ENCODE data around the gene ASGR1. TPM values are rescaled to one million over a fixed set of nuclear protein-coding genes. Genes with fewer than 3 reads are reported as not detected.

The ASGR1 gene
- polyA plus RNA-seq, 3 donors = 82.0 to 126 (median 114) TPM

GRCh38 chr17:7146115-7146514 lies 33.1 kb downstream of the ASGR1 start:
- no peak for TF ChIP-seq CTCF (IDR thresholded peaks at IDR 0.05)
- Histone ChIP-seq H3K79me2 (ENCODE audit: insufficient read depth, low read length) (peaks cover 24% of the 10 kb centered on the region), H2AFZ (ENCODE audit: insufficient read depth, low read depth, low read length, poor library complexity, severe bottlenecking) (no peak overlapping the region), H3K4me1 (ENCODE audit: control insufficient read depth in 1 of 2, insufficient read depth in 2 of 2, low read length in 2 of 2) (peaks cover 10 to 24% of the 10 kb centered on the region in 2 donors), H3K36me3 (replicated peaks in 1 of 2; ENCODE audit: control insufficient read depth in 1 of 2, insufficient read depth in 2 of 2, low read length in 2 of 2) (peaks cover 14 to 30% of the 10 kb centered on the region in 2 donors), H3K4me2 (replicated peaks; ENCODE audit: extremely low read depth, low read length, poor library complexity, severe bottlenecking) (no peak overlapping the region), H3K27me3 (ENCODE audit: control insufficient read depth in 2 of 2, insufficient read depth in 2 of 2, low read length in 2 of 2) (no peaks in the 10 kb centered on the region), H3K27ac (ENCODE audit: low read depth in 1 of 2, low read length in 2 of 2) (no peak overlapping the region), H3K9me3 (replicated peaks in 1 of 2; ENCODE audit: control insufficient read depth in 1 of 2, insufficient read depth in 1 of 2, low read length in 2 of 2) (no peaks in the 10 kb centered on the region), H4K20me1 (ENCODE audit: insufficient read depth, low read length) (peaks cover 73% of the 10 kb centered on the region), H3K9ac (ENCODE audit: insufficient read depth, low read length, poor library complexity, severe bottlenecking) (no peak overlapping the region), H3K4me3 (replicated peaks in 1 of 3; ENCODE audit: low read depth in 2 of 3, low read length in 3 of 3) (no peak overlapping the region)
- intact Hi-C loops (cut with micrococcal nuclease) = no loop called here
- Mint-ChIP-seq H3K9me3 (peaks cover 0 to 4% (median 0%) of the 10 kb centered on the region in 7 donors), H3K36me3 (peaks cover 30 to 52% of the 10 kb centered on the region in 2 donors), H3K4me1 (peaks cover 37% of the 10 kb centered on the region), H3K27me3 (ENCODE audit: low read depth in 3 of 3) (peaks cover 0 to 5% (median 0%) of the 10 kb centered on the region in 3 donors), H3K27ac (peak overlapping the region in 1 of 7 donors; percentile 32), H3K4me3 (no peak overlapping the region)
- DNase-seq = no peak
- 95% methylated on average over 3 of the region's 6 CpGs for WGBS (ENCODE audit: insufficient coverage)

- no peak for TF ChIP-seq CTCF (IDR thresholded peaks at IDR 0.05)
- Histone ChIP-seq H3K4me1 (ENCODE audit: control insufficient read depth in 1 of 2, insufficient read depth in 2 of 2, low read length in 2 of 2) (peaks cover 23 to 40% of the 10 kb centered on the region in 2 donors), H3K36me3 (replicated peaks in 1 of 2; ENCODE audit: control insufficient read depth in 1 of 2, insufficient read depth in 2 of 2, low read length in 2 of 2) (peaks cover 25 to 42% of the 10 kb centered on the region in 2 donors), H3K79me2 (ENCODE audit: insufficient read depth, low read length) (peaks cover 43% of the 10 kb centered on the region), H3K27me3 (ENCODE audit: control insufficient read depth in 2 of 2, insufficient read depth in 2 of 2, low read length in 2 of 2) (no peaks in the 10 kb centered on the region), H3K9me3 (replicated peaks in 1 of 2; ENCODE audit: control insufficient read depth in 1 of 2, insufficient read depth in 1 of 2, low read length in 2 of 2) (no peaks in the 10 kb centered on the region), H3K9ac (ENCODE audit: insufficient read depth, low read length, poor library complexity, severe bottlenecking) (no peak overlapping the region), H4K20me1 (ENCODE audit: insufficient read depth, low read length) (peaks cover 92% of the 10 kb centered on the region), H3K27ac (ENCODE audit: low read depth in 1 of 2, low read length in 2 of 2) (no peak overlapping the region), H2AFZ (ENCODE audit: insufficient read depth, low read depth, low read length, poor library complexity, severe bottlenecking) (no peak overlapping the region), H3K4me3 (replicated peaks in 1 of 3; ENCODE audit: low read depth in 2 of 3, low read length in 3 of 3) (no peak overlapping the region), H3K4me2 (replicated peaks; ENCODE audit: extremely low read depth, low read length, poor library complexity, severe bottlenecking) (no peak overlapping the region)
- WGBS (ENCODE audit: insufficient coverage) = 92% methylated on average over 10 of the region's 11 CpGs
- H3K27me3 Mint-ChIP-seq (ENCODE audit: low read depth in 3 of 3) = peaks cover 0 to 1% (median 0%) of the 10 kb centered on the region in 3 donors
- intact Hi-C loops (cut with micrococcal nuclease) = no loop called here
- peaks cover 43% of the 10 kb centered on the region for H3K4me1 Mint-ChIP-seq
- peaks cover 0 to under 1% (median 0%) of the 10 kb centered on the region in 7 donors for H3K9me3 Mint-ChIP-seq
- peaks cover 46 to 69% of the 10 kb centered on the region in 2 donors for H3K36me3 Mint-ChIP-seq
- no peak for DNase-seq
- H3K4me3 Mint-ChIP-seq = no peak overlapping the region
- H3K27ac Mint-ChIP-seq = peak overlapping the region in 1 of 7 donors; percentile 60
Observed at GRCh38 chr17:7144213-7144612, 35.0 kb downstream of the ASGR1 start.
